Vein endothelial cell (primary cell): ENCODE results near the gene ZMIZ1. TPM values are rescaled to one million over a fixed set of nuclear protein-coding genes. Genes with fewer than 3 reads are reported as not detected.

Experiments
- total RNA-seq: library from RNA; depleted of rRNA; stranded (reverse); fragments of >200 nt; gene quantifications from 2 replicates; pipeline ENCODE4 v1.2.3, GENCODE V29; 2012

ZMIZ1 gene, protein sequence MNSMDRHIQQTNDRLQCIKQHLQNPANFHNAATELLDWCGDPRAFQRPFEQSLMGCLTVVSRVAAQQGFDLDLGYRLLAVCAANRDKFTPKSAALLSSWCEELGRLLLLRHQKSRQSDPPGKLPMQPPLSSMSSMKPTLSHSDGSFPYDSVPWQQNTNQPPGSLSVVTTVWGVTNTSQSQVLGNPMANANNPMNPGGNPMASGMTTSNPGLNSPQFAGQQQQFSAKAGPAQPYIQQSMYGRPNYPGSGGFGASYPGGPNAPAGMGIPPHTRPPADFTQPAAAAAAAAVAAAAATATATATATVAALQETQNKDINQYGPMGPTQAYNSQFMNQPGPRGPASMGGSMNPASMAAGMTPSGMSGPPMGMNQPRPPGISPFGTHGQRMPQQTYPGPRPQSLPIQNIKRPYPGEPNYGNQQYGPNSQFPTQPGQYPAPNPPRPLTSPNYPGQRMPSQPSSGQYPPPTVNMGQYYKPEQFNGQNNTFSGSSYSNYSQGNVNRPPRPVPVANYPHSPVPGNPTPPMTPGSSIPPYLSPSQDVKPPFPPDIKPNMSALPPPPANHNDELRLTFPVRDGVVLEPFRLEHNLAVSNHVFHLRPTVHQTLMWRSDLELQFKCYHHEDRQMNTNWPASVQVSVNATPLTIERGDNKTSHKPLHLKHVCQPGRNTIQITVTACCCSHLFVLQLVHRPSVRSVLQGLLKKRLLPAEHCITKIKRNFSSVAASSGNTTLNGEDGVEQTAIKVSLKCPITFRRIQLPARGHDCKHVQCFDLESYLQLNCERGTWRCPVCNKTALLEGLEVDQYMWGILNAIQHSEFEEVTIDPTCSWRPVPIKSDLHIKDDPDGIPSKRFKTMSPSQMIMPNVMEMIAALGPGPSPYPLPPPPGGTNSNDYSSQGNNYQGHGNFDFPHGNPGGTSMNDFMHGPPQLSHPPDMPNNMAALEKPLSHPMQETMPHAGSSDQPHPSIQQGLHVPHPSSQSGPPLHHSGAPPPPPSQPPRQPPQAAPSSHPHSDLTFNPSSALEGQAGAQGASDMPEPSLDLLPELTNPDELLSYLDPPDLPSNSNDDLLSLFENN
- 21.8 and 30.4 TPM in 2 replicates for total RNA-seq

DNA sequence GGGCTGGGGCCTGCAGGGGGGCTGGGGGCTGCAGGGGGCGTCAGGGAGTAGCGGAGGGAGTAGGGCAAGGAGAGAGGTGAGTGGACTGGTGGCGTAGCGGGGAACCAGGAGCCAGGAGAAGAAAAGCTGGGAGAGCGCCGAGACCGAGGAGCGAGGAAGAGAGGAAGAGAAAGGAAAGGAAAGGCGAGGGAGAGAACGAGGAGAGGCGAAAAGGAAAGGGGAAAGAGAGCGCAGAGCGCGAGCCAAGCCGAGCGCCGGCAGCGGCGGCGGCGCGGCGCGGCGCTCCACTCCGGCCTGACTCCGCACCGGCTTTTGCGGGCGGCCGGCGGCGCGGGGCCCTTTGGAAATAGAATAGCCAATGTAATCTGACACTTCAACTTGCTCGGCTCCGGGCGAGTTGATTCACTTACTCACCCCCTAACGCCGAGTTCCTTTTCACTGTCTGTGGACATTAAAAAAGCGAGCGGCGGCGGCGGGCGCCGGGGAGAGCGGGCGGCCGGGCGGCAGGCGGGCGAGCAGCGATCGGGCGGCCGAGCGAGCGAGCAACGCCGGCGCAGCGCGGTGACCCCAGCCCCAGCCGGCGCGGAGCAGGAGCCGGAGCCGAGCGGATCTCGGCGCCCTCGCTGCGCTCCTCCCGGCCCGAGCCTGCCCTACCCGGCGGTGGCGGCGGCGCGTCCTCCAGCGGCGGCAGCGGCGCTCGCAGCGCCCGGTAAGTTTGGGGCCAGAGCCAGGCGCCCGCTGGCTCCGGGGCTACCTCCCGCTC lies at the start of gene ZMIZ1:
Gene ZMIZ1, plus strand, starts transcription at position 405 of the 763 bp plus-strand sequence. CDS start 132,667 bp downstream, outside the sequence.

DNA sequence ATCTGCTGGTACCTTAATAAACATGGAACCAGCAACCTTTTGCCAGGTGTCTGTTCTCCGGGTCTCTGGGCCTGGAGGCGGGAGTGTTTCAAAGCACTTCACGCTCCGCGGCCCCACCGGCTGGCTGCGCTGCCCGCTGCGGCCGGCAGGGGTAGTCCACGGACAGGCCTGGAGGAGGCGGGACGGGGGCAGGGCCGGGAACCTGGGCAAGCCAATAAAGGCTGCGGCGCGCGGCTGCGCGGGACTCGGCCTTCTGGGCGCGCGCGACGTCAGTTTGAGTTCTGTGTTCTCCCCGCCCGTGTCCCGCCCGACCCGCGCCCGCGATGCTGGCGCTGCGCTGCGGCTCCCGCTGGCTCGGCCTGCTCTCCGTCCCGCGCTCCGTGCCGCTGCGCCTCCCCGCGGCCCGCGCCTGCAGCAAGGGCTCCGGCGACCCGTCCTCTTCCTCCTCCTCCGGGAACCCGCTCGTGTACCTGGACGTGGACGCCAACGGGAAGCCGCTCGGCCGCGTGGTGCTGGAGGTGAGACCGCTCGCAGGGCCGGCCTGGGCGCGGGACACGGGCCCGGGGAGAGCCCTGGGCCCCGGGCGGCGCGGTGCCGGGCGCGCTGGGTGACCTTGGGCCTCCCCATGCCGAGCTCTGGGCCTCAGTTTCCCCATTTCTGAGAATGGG lies 278.6 kb downstream of the ZMIZ1 start, which contains the start of gene PPIF:
Gene PPIF, plus strand, starts transcription at position 244 of the 668 bp plus-strand sequence. Its CDS starts 80 bp downstream, at position 324.

